AG04449 (cell line): ENCODE measurements around the gene DTWD2.

Experiments
- CTCF ChIA-PET: fragments of 350-600 bp; formaldehyde crosslinking; extraction: SDS; loops from one replicate; lab custom pipeline; 2021; ENCODE audit warnings: antibody characterized with exemption; lab: Yijun Ruan, JAX
- POLR2A ChIA-PET: fragments of 400-600, 350-600 bp; formaldehyde crosslinking; extraction: SDS; loops from one replicate; lab custom pipeline; 2020; ENCODE audit warnings: antibody characterized with exemption, inconsistent platforms; lab: Yijun Ruan, JAX
- DNase-seq: peaks from one replicate; pipeline ENCODE4 v3.0.0-alpha.2; 2010; ENCODE audit warnings: low read depth, low spot score
- H3K4me3 ChIP-seq: 2 replicates; pipeline ENCODE4 v1.5.1; 2011; ENCODE audit warnings: low read depth, mild to moderate bottlenecking, control low read depth, low read length
- CTCF ChIP-seq: IDR thresholded peaks from one replicate; pipeline ENCODE4 v1.5.1; 2011; ENCODE audit warnings: mild to moderate bottlenecking, moderate library complexity, low read length, control low read depth, inconsistent platforms; ENCODE audit not compliant: insufficient read depth; ENCODE audit errors: missing control alignments

Gene DTWD2

DNA sequence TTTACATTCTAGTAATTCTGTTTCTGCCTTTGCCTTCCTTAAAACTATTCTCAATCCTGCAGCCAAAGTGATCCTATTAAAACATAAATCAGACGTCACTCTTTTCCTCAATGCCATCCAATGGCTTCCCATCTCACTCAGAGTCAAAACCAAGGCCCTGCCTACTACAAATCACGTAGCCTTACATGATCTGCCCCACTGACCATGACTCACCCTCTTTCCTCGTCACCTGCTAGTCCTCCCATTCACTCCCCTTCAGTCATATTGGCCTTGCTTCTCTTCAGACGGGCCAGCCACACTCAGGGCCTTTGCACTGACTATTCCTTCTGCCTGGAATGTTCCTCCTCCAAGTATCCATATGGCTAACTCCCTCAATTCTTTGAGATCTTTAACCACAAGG lies 43.6 kb upstream of the DTWD2 start:
- H3K4me3 ChIP-seq: no peak overlapping the region
- no peak for TF ChIP-seq CTCF
- ChIA-PET CTCF (interaction anchor here (1.9 kb wide), 1 partner anchor 381 kb away, joined by 6 read pairs; no protein-coding TSS in a partner anchor), POLR2A (no interaction called here)
- DNase-seq: no peak

DNA sequence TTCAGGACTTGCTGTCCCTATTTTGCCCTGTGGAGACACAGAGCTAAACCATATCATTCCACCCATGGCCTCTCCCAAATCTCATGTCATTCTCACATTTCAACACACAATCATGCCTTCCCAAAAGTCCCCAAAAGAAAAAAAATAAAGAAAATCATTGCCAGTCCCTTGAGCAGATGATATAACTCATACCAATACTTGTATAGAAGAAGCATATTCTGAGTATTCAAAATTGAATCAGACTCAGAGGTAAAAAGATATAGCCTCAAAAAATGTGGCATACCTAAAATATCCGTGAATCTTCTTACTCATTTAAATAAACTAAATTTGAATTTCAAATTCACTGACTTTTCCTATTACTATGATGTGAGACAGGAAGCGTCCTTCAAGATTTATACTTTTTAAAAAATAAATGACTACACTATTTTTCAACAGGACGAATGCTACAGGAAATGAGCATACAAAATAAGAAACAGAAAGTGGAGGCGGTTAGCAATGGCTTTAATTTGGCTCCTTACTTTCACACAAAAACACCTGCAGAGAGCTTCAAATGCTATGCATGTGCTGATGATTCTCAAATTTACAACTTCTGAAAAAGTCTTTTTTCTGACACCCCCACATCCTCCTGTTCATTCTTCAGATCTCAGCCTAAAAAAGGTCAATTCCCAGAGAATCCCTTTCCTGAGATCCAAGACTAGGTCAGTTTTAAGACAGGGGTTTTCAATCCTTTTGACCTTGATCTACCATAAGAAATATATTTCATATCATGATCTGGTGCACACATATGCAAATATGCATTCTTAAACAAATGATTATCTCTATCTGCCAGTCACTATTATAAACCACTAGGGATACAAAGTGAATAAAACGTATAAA lies 42.9 kb upstream of the DTWD2 start:
- TF ChIP-seq CTCF: no peak
- ChIA-PET CTCF (interaction anchor here (1.2 kb wide), 1 partner anchor 381 kb away, joined by 5 read pairs; no protein-coding TSS in a partner anchor), POLR2A (no interaction called here)
- H3K4me3 ChIP-seq: no peak overlapping the region
- no peak for DNase-seq

DNA sequence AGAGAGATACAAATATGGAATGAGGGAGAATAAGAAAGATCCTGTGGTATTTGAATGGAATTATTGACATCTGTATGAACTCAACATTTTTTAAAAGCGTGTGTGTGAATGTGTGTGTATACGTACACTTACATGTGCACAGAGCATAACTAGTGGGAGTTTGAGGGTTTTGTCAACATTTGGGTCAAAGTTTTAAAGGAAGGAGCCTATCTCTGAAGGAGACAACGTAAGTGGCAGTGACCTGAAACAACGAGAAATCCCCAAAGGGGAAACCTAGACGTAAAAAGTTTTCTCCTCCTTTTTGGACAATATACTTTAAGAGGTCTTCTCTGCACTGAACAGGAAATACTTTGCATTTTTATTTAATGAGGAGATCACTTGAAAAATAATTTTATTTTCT lies 40.2 kb upstream of the DTWD2 start:
- ChIA-PET CTCF (interaction anchor here (0.6 kb wide), 1 partner anchor 23 kb away, joined by 3 read pairs; no protein-coding TSS in a partner anchor), POLR2A (no interaction called here)
- no peak for DNase-seq
- TF ChIP-seq CTCF: no peak
- H3K4me3 ChIP-seq: no peak overlapping the region

DNA sequence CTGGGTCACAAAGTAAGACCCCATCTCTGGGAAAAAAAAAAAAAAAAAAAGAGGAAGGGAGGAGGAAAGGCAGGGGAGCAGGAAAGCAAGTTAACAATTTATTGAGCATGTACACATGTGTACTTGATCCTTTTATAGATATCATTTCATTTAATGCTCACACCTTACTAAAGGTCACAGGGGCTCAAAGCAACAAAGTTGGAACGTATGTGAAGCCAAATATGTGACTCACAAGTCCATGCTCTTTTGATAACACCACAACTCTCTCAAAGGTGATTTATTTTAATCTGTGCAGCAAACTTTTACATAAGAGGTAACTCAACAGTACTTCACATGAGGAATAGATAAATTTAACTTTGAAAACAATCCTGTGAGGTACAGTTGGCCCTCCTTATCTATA lies 34.4 kb upstream of the DTWD2 start:
- no peak for TF ChIP-seq CTCF
- no peak for DNase-seq
- H3K4me3 ChIP-seq: no peak overlapping the region
- ChIA-PET CTCF (interaction anchor here (1.0 to 9.4 kb wide), 5 partner anchors 34 to 412 kb away, joined by 3 to 139 read pairs (median 4); no protein-coding TSS in a partner anchor), POLR2A (no interaction called here)

DNA sequence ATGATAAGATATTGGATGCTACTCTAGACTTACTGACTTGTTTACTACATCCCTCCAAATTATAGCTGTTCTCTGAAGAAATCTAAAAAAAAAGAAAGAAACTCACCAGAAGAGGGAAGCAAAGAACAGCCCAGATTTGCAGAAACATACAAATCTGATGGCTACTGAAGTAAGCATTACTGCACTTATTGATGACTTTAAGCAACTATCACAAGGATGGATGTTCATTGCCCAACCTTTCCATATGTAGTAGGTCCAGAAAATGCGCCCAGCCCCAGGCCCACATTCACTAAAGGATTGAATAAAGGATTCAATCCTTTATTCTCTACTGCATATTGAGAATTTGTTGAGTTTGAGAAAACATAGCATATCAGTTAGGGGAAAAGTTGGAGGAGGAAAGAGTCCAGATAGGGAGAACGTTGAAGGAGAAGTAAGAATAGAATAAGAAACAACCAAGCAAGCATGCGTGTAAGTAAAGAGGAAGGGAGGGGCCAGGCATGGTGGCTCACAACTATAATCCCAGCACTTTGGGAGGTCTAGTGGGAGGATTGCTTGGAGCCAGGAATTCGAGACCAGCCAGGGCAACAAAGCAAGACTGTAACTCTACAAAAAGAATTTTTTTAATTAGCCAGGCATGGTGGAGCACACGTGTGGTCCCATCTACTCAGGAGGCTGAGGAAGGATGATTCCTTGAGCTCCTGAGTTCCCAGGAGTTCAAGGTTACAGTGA lies 33.8 kb upstream of the DTWD2 start:
- ChIA-PET CTCF (interaction anchor here (0.7 to 9.4 kb wide), 15 partner anchors 8 to 430 kb away, joined by 3 to 139 read pairs (median 4); partner anchors contain the start of gene HSD17B4), POLR2A (no interaction called here)
- no peak overlapping the region for H3K4me3 ChIP-seq
- peak; percentile 3 for DNase-seq
- peak; percentile 37 for TF ChIP-seq CTCF

- no peak overlapping the region for H3K4me3 ChIP-seq
- no peak for DNase-seq
- CTCF ChIA-PET: interaction anchor here (0.7 to 9.4 kb wide), 16 partner anchors 9 to 431 kb away, joined by 3 to 139 read pairs (median 4); partner anchors contain the start of genes DTWD2 and HSD17B4
- TF ChIP-seq CTCF: no peak
- POLR2A ChIA-PET: no interaction called here
Observed at GRCh38 chr5:119021149-119021732, 32.9 kb upstream of the DTWD2 start.
